Activated gamma-delta T cell (primary cell): Measurements from ENCODE around the gene PLAC1.

Source experiments
- DNase-seq: peaks from one replicate; lab custom pipeline; 2025; lab: John Stamatoyannopoulos, UW

Gene PLAC1

GRCh38 chrX:134631426-134632346, 26.6 kb downstream of the PLAC1 start:
- DNase-seq, result no peak

- no peak for DNase-seq
Observed at GRCh38 chrX:134628663-134629062, 29.6 kb downstream of the PLAC1 start.

GRCh38 chrX:134626434-134626833, 31.8 kb downstream of the PLAC1 start:
- no peak for DNase-seq

GRCh38 chrX:134625315-134625718, 33.0 kb downstream of the PLAC1 start:
- DNase-seq, result no peak

- DNase-seq, result no peak
Observed at GRCh38 chrX:134624046-134624430, 34.2 kb downstream of the PLAC1 start.

- no peak for DNase-seq
Observed at GRCh38 chrX:134623293-134624045, 34.8 kb downstream of the PLAC1 start.

GRCh38 chrX:134622813-134623185, 35.5 kb downstream of the PLAC1 start:
- DNase-seq, result no peak

- no peak for DNase-seq
Observed at GRCh38 chrX:134622056-134622812, 36.0 kb downstream of the PLAC1 start.

- no peak for DNase-seq
Observed at GRCh38 chrX:134619838-134620237, 38.4 kb downstream of the PLAC1 start.

GRCh38 chrX:134613396-134613795, 44.9 kb downstream of the PLAC1 start:
- DNase-seq, result no peak

GRCh38 chrX:134608153-134608552, 50.1 kb downstream of the PLAC1 start:
- no peak for DNase-seq

GRCh38 chrX:134607523-134607922, 50.7 kb downstream of the PLAC1 start:
- no peak for DNase-seq

GRCh38 chrX:134604701-134605311, 53.5 kb downstream of the PLAC1 start:
- DNase-seq, result no peak

GRCh38 chrX:134603806-134604700, 54.2 kb downstream of the PLAC1 start:
- DNase-seq, result no peak

GRCh38 chrX:134602410-134602809, 55.9 kb downstream of the PLAC1 start:
- no peak for DNase-seq

GRCh38 chrX:134601240-134601765, 57.0 kb downstream of the PLAC1 start:
- no peak for DNase-seq

GRCh38 chrX:134600714-134601113, 57.6 kb downstream of the PLAC1 start:
- no peak for DNase-seq

GRCh38 chrX:134599184-134599914, 58.9 kb downstream of the PLAC1 start:
- no peak for DNase-seq

- no peak for DNase-seq
Observed at GRCh38 chrX:134592303-134592702, 66.0 kb downstream of the PLAC1 start.

GRCh38 chrX:134591502-134591901, 66.8 kb downstream of the PLAC1 start:
- DNase-seq, result no peak
